Iris pigment epithelial cell (primary cell): Measurements from ENCODE around the gene BPGM.
A peak's percentile ranks its signal among the peaks of the same experiment; 100 is the strongest.

ENCODE experiments used
- DNase-seq: peaks from one replicate; pipeline ENCODE4 v3.0.0-alpha.2; 2011; ENCODE audit warnings: low read depth

BPGM gene

GRCh38 chr7:134697205-134697886 lies 50.7 kb downstream of the BPGM start:
- DNase-seq: no peak

- no peak for DNase-seq
These were observed 51.8 kb downstream of the BPGM start for GRCh38 chr7:134698481-134698880.

- no peak for DNase-seq
These were observed 52.6 kb downstream of the BPGM start for GRCh38 chr7:134699021-134699818.

GRCh38 chr7:134699899-134700298 lies 53.2 kb downstream of the BPGM start:
- DNase-seq: no peak

GRCh38 chr7:134701272-134701671 lies 54.6 kb downstream of the BPGM start:
- peak; percentile 42 for DNase-seq

GRCh38 chr7:134702366-134703240 lies 56.0 kb downstream of the BPGM start:
- DNase-seq: no peak

GRCh38 chr7:134703241-134703594 lies 56.6 kb downstream of the BPGM start:
- DNase-seq: no peak

GRCh38 chr7:134703782-134704181 lies 57.1 kb downstream of the BPGM start:
- peak; percentile 79 for DNase-seq

- DNase-seq: no peak
These were observed 58.2 kb downstream of the BPGM start for GRCh38 chr7:134704827-134705226.

GRCh38 chr7:134705716-134706115 lies 59.1 kb downstream of the BPGM start:
- DNase-seq: no peak

GRCh38 chr7:134706468-134706867 lies 59.8 kb downstream of the BPGM start:
- DNase-seq: no peak

- no peak for DNase-seq
These were observed 61.2 kb downstream of the BPGM start for GRCh38 chr7:134707663-134708378.

- no peak for DNase-seq
These were observed 62.0 kb downstream of the BPGM start for GRCh38 chr7:134708692-134709091.

GRCh38 chr7:134709197-134709596 lies 62.5 kb downstream of the BPGM start:
- DNase-seq: no peak

GRCh38 chr7:134710511-134710853 lies 63.8 kb downstream of the BPGM start:
- no peak for DNase-seq

- DNase-seq: no peak
These were observed 64.4 kb downstream of the BPGM start for GRCh38 chr7:134710854-134711624.

- DNase-seq: no peak
These were observed 65.5 kb downstream of the BPGM start for GRCh38 chr7:134712196-134712595.

- no peak for DNase-seq
These were observed 68.0 kb downstream of the BPGM start for GRCh38 chr7:134714470-134715205.

- no peak for DNase-seq
These were observed 71.7 kb downstream of the BPGM start for GRCh38 chr7:134718211-134718875.
